Measurements from ENCODE around the gene NCBP2L. TPM values are rescaled to one million over a fixed set of nuclear protein-coding genes. Genes with fewer than 3 reads are reported as not detected.

NCBP2L gene
- total RNA-seq, result not detected

DNA sequence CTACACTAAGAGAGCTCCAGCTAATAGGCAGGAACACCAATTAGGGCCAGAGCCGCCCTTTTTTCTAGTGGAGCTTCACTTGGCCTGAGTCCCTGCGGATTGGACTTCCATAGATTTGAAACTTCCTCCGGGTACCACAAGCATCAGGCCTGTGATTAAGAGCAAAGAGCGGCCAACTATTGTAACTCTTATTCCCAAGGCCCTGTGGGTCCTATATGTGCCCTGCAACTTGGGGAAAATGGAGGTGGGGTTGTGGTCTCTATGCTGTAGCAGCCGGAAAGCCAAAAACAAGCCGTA is at the start of gene NCBP2L:
NCBP2L (plus strand) TSS at position 198 of the 297 bp plus-strand sequence. CDS start 16,488 bp downstream, outside the sequence.
- intact Hi-C loops (cut with DNase I), result loop anchor here (5.0 kb wide), 1 partner anchor 110 kb away; no protein-coding TSS in a partner anchor

GRCh38 chrX:107728371-107729099 is 49.0 kb upstream of the NCBP2L start:
- ATAC-seq, result no peak
- intact Hi-C loops (cut with DNase I), result no loop called here
- DNase-seq (ENCODE audit: low spot score), result no peak

More for the DNA sequence above, at the start of gene NCBP2L:
- DNase-seq (ENCODE audit: low spot score) (no peak), ATAC-seq (no peak)

DNA sequence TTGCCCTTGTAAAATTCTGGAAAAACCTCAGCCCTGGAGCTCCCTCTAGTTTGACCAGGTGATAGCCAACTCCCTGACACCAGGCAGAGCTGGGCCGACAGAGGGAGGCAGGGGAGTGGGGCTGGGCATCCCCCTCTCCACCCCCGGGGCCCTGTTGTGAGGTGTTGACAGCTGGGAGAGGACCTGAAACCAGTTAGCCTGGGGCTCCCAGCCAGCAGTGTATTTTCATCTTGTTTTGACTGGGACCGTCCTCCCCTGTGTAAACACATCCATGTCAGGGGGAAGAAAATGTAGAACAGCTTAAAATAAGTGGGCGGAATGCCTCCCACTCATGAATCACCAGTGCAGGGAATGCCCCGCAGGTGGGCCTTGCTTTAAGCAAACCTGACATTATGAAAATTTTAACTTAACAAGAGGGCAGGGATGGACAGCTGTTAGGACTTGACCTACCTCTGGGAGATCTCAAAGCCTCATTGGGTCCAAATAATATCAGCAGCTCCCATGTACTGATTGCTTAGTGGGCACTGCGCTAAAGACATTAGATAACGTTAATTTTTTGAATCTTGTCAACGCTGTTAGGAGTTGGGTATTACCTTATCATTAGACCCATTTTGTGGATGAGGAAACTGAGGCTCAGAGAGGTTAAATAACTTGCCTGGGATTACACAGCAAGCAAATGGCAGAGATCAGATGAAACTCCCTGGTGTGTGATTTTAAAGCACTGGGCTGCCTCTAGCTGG is 47.8 kb upstream of the NCBP2L start:
- no peak for DNase-seq (ENCODE audit: low spot score)
- intact Hi-C loops (cut with DNase I), result no loop called here
- ATAC-seq, result no peak

- DNase-seq (ENCODE audit: low spot score), result no peak
- intact Hi-C loops (cut with DNase I), result no loop called here
- ATAC-seq, result no peak
Observed at GRCh38 chrX:107730298-107730655, 47.3 kb upstream of the NCBP2L start.

DNA sequence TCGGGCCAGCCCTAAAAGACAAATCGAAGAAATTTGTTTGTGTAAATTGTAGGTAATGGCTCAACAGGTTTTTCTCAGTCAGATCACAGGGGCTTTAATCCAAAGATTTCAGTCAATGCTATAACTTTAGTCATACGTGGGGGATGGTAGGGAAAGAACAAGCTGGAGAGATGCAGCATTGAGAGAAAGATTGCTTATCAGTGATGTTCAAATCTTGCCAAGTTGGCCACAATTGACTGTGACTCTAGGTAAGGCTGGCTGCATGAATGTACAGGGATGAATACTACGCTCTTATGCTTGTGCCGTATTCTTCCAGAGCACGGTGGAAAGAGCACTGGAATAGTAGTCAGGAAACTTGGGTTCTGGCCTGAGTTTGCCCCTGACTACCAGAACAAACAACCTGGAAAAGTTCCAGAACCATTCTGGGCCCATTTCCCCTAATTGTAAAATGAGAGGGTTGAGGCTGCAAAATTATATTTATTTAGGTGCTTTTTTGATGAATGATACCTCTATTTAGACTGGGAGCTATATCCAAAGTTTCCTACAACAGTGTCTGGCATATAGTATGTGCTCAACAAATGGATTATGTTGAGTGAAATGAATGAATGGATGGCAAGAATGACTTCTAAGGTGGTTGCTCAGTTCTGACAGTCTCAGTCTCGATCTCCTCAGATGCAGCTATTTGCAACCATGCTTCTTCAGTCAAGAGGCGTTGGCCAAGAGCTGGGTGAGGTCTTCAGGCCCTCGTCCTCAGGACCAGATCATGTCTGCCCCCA is 46.4 kb upstream of the NCBP2L start:
- intact Hi-C loops (cut with DNase I), result no loop called here
- ATAC-seq, result no peak
- DNase-seq (ENCODE audit: low spot score), result no peak

- peak; percentile 88 for ATAC-seq
- DNase-seq (ENCODE audit: low spot score), result peak; percentile 89
- intact Hi-C loops (cut with DNase I), result no loop called here
Observed at GRCh38 chrX:107731831-107732502, 45.6 kb upstream of the NCBP2L start.

- ATAC-seq (no peak), DNase-seq (ENCODE audit: low spot score) (no peak)
- intact Hi-C loops (cut with DNase I), result no loop called here
Observed at GRCh38 chrX:107733686-107734085, 43.8 kb upstream of the NCBP2L start.

DNA sequence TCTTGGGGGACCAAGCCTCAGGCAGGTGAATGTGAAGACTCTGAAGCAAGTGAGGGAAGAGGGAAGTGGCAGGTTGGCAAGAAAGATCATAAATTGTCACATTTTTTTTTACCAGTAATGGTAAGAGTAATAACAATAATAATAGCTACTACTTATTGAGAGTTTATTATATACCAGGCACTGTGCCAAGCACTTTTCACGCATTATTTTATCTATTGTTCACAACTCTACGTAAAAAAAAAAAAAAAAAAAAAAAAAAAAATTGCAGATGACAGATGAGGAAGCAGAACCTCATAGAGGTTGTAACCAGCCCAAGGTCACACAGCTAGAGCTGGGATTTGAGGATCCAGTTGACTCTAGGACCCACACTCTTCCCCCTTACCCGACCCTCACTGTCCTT is 42.9 kb upstream of the NCBP2L start:
- intact Hi-C loops (cut with DNase I), result no loop called here
- DNase-seq (ENCODE audit: low spot score) (no peak), ATAC-seq (no peak)

DNA sequence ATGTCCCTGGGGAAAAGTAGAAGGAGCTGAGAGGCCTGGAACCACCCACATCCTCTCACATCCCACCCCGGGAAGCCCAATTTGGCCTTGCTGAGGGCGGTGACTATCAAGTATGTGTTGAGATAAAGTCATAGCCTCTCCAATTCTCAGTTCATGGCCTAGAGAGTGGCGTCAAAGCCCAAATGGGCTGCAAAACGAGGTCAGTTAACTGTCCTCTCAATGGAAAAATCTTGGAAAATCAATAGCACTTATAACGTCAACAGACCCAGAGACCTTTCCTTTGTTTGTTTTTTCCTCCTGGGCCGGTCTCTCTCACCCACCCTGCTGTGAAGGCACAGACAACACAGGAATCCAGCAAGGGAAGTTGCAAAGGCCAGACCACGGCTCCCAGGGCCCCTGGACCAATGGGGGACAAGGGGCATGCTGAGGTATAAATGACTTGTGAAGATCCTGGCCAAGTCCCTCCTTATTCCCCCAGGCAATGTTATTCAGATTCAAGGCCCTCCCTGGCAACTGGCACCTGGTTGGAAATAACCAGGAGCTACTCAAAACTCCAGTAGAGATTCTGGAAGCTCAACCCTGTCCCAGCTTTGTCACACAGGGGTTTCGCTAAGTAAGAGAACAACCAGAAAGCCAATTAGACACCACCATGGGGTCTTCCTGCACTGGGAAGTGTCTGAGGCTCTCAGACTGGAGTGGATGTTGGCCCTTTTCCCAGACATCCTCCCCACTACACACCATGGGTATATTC is 40.6 kb upstream of the NCBP2L start:
- intact Hi-C loops (cut with DNase I), result no loop called here
- ATAC-seq (no peak), DNase-seq (ENCODE audit: low spot score) (no peak)

DNA sequence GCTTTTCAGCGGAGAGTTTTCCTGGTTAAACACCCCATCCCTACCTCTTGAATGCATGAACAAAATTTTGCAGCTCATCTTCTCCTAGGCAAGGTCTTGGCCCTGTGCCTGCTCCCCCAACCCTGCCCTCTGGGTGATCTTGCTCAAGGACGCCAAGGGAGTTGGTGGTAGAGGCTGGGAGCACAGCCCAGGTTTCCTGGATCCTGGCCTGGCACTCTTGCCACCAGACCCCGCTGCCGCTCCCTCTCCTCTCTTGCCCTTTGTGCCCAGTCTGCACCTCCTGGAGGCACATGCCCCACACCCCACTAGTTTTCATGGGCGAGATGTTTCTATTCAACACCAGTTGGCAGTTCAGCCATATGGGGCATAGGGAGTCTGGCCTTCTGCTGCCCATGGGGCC is 39.3 kb upstream of the NCBP2L start:
- DNase-seq (ENCODE audit: low spot score) (no peak), ATAC-seq (no peak)
- intact Hi-C loops (cut with DNase I), result no loop called here

- no peak for DNase-seq (ENCODE audit: low spot score)
- no peak for ATAC-seq
- intact Hi-C loops (cut with DNase I), result no loop called here
Observed at GRCh38 chrX:107738768-107739167, 38.8 kb upstream of the NCBP2L start.

- DNase-seq (ENCODE audit: low spot score) (no peak), ATAC-seq (no peak)
- intact Hi-C loops (cut with DNase I), result no loop called here
Observed at GRCh38 chrX:107739541-107739940, 38.0 kb upstream of the NCBP2L start.

GRCh38 chrX:107741404-107741790 is 36.1 kb upstream of the NCBP2L start:
- intact Hi-C loops (cut with DNase I), result no loop called here
- DNase-seq (ENCODE audit: low spot score), result no peak

GRCh38 chrX:107742700-107743191 is 34.8 kb upstream of the NCBP2L start:
- ATAC-seq (peak; percentile 2), DNase-seq (ENCODE audit: low spot score) (peak; percentile 66)
- intact Hi-C loops (cut with DNase I), result no loop called here

More at GRCh38 chrX:107741404-107741790, 36.1 kb upstream of the NCBP2L start:
- no peak for ATAC-seq

DNA sequence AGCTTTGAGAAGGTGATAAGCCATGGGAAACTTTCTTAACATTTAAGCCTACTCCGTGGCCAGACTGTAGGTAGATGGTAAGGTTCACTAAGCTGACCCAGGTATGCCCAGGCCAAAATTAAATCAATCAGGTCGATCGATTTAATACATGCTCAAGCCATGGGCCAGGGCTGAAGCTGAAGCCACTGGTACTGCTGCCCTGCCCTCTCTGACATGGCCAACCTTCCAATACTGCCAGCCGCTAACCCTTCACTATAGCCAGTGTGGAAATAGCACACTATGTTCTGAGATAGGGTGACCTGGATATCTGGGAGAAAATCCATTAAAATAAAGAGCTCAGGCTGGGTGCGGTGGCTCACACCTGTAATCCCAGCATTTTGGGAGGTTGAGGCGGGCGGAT is 33.5 kb upstream of the NCBP2L start:
- DNase-seq (ENCODE audit: low spot score) (no peak), ATAC-seq (no peak)
- intact Hi-C loops (cut with DNase I), result no loop called here

GRCh38 chrX:107744868-107745267 is 32.7 kb upstream of the NCBP2L start:
- no peak for ATAC-seq
- intact Hi-C loops (cut with DNase I), result no loop called here
- no peak for DNase-seq (ENCODE audit: low spot score)

- intact Hi-C loops (cut with DNase I), result no loop called here
- DNase-seq (ENCODE audit: low spot score) (no peak), ATAC-seq (peak; percentile 59)
Observed at GRCh38 chrX:107747596-107748161, 29.9 kb upstream of the NCBP2L start.

GRCh38 chrX:107748506-107748905 is 29.0 kb upstream of the NCBP2L start:
- intact Hi-C loops (cut with DNase I), result no loop called here

More at GRCh38 chrX:107748506-107748905, 29.0 kb upstream of the NCBP2L start:
- ATAC-seq (no peak), DNase-seq (ENCODE audit: low spot score) (no peak)

All from sciatic nerve (tissue), 2 donors.